SK-N-SH (cell line): ENCODE data around the gene ZNF521.

Source experiments
- CHD2 ChIP-seq: fragments of 150-350 bp; IDR thresholded peaks from 2 replicates; pipeline ENCODE4 v1.6.1; 2018; ENCODE audit warnings: low read length; ENCODE audit not compliant: partially characterized antibody
- CTCF ChIP-seq: fragments of 200-600 bp; sonication (generic); IDR thresholded peaks from 2 replicates; pipeline ENCODE4 v1.6.1; 2017; ENCODE audit warnings: antibody characterized with exemption, mild to moderate bottlenecking, moderate library complexity
- EP300 ChIP-seq, 2 experiments: IDR thresholded peaks; 2 replicates each; pipeline versions ENCODE4 v1.4.0 to v1.6.1; 2012; ENCODE audit warnings: borderline replicate concordance in 1 of 2, low read depth in 1 of 2, low read length in 1 of 2
- POLR2AphosphoS5 ChIP-seq: IDR thresholded peaks from 2 replicates; pipeline ENCODE4 v1.6.1; 2012; ENCODE audit warnings: low read depth, low read length
- REST ChIP-seq: IDR thresholded peaks from 2 replicates; pipeline ENCODE4 v1.6.1; 2012; ENCODE audit warnings: mild to moderate bottlenecking, low read depth, low read length, moderate library complexity
- YY1 ChIP-seq: IDR thresholded peaks from 2 replicates; pipeline ENCODE4 v1.4.0; 2012; ENCODE audit warnings: low read depth, mild to moderate bottlenecking
- TF ChIP-seq, protein P1 (sequence below): IDR thresholded peaks from 2 replicates; pipeline ENCODE4 v1.4.0; 2012; ENCODE audit warnings: low read depth
- TF ChIP-seq, protein P2 (sequence below): fragments of 150-350 bp; IDR thresholded peaks from 2 replicates; pipeline ENCODE4 v1.6.1; 2017; ENCODE audit warnings: antibody characterized with exemption, low read length, low read depth, borderline replicate concordance

GRCh38 chr18:25170402-25170801 is 181.6 kb downstream of the ZNF521 start:
- TF ChIP-seq CTCF (no peak), EP300 (IDR thresholded peaks at IDR 0.05; ENCODE audit: borderline replicate concordance in 1 of 2, low read depth in 1 of 2, low read length in 1 of 2) (no peak), REST (no peak), CHD2 (no peak), YY1 (no peak), POLR2AphosphoS5 (no peak)
- TF ChIP-seq, protein P1, sequence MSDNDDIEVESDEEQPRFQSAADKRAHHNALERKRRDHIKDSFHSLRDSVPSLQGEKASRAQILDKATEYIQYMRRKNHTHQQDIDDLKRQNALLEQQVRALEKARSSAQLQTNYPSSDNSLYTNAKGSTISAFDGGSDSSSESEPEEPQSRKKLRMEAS, result no peak
- TF ChIP-seq, protein P2, sequence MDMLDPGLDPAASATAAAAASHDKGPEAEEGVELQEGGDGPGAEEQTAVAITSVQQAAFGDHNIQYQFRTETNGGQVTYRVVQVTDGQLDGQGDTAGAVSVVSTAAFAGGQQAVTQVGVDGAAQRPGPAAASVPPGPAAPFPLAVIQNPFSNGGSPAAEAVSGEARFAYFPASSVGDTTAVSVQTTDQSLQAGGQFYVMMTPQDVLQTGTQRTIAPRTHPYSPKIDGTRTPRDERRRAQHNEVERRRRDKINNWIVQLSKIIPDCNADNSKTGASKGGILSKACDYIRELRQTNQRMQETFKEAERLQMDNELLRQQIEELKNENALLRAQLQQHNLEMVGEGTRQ, result no peak
